ENCODE data around the gene RASSF3. TPM values are rescaled to one million over a fixed set of nuclear protein-coding genes. Genes with fewer than 3 reads are reported as not detected.

Gene RASSF3
- total and polyA plus RNA-seq, 2 experiments from 2014 or later, result 20.6 to 39.6 TPM

DNA sequence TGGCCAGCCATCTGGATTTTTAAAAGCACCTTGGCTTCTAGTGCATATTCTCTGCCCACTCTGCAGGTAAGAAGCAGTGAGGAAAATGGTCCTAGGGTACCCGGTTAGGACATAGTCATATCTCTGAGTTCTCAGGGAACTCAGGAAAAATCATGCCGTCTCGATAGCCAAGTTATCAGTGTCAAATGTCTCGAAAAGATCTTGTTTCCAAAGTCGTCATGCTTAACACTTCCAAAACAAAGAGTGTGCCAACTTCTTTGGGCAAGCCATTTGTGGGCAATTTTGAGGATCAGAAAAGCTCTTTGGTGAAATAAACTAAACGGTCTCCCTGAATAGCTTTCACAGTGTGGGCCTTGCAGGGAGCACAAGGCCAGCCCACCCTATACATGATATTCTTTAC lies 39.2 kb downstream of the RASSF3 start:
- H3K4me3 ChIP-seq, result no peak overlapping the region
- no peaks in the 10 kb centered on the region for H3K27me3 ChIP-seq (ENCODE audit: insufficient read depth)
- peaks cover 96% of the 10 kb centered on the region for H3K79me2 ChIP-seq (replicated peaks; ENCODE audit: insufficient read depth)
- H4K20me1 ChIP-seq (replicated peaks; ENCODE audit: insufficient read depth), result peaks cover 16% of the 10 kb centered on the region
- H3K9me2 ChIP-seq (ENCODE audit: insufficient read depth), result no peaks in the 10 kb centered on the region
- no peak for DNase-seq (ENCODE audit: low spot score)
- TF ChIP-seq CREB1 (CRISPR knock-in tag; IDR thresholded peaks at IDR 0.05; ENCODE audit: low read depth) (no peak), STAT1 (IDR thresholded peaks at IDR 0.05; ENCODE audit: unreplicated experiment) (no peak), EZH2 (IDR thresholded peaks at IDR 0.05; ENCODE audit: low read depth, unreplicated experiment) (no peak), ZNF331 (CRISPR knock-in tag; IDR thresholded peaks at IDR 0.05; ENCODE audit: low read depth) (no peak), EZH2phosphoT487 (IDR thresholded peaks at IDR 0.05; ENCODE audit: unreplicated experiment) (no peak), NANOG (IDR thresholded peaks at IDR 0.05; ENCODE audit: borderline replicate concordance) (no peak), POLR2AphosphoS5 (IDR thresholded peaks at IDR 0.05; ENCODE audit: low read depth) (no peak), JUNB (IDR thresholded peaks at IDR 0.05; ENCODE audit: unreplicated experiment) (no peak), ZNF114 (CRISPR knock-in tag; IDR thresholded peaks at IDR 0.05) (no peak)
- TF ChIP-seq, protein P1, sequence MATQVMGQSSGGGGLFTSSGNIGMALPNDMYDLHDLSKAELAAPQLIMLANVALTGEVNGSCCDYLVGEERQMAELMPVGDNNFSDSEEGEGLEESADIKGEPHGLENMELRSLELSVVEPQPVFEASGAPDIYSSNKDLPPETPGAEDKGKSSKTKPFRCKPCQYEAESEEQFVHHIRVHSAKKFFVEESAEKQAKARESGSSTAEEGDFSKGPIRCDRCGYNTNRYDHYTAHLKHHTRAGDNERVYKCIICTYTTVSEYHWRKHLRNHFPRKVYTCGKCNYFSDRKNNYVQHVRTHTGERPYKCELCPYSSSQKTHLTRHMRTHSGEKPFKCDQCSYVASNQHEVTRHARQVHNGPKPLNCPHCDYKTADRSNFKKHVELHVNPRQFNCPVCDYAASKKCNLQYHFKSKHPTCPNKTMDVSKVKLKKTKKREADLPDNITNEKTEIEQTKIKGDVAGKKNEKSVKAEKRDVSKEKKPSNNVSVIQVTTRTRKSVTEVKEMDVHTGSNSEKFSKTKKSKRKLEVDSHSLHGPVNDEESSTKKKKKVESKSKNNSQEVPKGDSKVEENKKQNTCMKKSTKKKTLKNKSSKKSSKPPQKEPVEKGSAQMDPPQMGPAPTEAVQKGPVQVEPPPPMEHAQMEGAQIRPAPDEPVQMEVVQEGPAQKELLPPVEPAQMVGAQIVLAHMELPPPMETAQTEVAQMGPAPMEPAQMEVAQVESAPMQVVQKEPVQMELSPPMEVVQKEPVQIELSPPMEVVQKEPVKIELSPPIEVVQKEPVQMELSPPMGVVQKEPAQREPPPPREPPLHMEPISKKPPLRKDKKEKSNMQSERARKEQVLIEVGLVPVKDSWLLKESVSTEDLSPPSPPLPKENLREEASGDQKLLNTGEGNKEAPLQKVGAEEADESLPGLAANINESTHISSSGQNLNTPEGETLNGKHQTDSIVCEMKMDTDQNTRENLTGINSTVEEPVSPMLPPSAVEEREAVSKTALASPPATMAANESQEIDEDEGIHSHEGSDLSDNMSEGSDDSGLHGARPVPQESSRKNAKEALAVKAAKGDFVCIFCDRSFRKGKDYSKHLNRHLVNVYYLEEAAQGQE (IDR thresholded peaks at IDR 0.05; ENCODE audit: unreplicated experiment), result no peak
- TF ChIP-seq, protein P2, sequence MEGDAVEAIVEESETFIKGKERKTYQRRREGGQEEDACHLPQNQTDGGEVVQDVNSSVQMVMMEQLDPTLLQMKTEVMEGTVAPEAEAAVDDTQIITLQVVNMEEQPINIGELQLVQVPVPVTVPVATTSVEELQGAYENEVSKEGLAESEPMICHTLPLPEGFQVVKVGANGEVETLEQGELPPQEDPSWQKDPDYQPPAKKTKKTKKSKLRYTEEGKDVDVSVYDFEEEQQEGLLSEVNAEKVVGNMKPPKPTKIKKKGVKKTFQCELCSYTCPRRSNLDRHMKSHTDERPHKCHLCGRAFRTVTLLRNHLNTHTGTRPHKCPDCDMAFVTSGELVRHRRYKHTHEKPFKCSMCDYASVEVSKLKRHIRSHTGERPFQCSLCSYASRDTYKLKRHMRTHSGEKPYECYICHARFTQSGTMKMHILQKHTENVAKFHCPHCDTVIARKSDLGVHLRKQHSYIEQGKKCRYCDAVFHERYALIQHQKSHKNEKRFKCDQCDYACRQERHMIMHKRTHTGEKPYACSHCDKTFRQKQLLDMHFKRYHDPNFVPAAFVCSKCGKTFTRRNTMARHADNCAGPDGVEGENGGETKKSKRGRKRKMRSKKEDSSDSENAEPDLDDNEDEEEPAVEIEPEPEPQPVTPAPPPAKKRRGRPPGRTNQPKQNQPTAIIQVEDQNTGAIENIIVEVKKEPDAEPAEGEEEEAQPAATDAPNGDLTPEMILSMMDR (conservative IDR thresholded peaks at IDR 0.05; ENCODE audit: low read depth in 2 of 2), result no peak
- TF ChIP-seq, protein P3, sequence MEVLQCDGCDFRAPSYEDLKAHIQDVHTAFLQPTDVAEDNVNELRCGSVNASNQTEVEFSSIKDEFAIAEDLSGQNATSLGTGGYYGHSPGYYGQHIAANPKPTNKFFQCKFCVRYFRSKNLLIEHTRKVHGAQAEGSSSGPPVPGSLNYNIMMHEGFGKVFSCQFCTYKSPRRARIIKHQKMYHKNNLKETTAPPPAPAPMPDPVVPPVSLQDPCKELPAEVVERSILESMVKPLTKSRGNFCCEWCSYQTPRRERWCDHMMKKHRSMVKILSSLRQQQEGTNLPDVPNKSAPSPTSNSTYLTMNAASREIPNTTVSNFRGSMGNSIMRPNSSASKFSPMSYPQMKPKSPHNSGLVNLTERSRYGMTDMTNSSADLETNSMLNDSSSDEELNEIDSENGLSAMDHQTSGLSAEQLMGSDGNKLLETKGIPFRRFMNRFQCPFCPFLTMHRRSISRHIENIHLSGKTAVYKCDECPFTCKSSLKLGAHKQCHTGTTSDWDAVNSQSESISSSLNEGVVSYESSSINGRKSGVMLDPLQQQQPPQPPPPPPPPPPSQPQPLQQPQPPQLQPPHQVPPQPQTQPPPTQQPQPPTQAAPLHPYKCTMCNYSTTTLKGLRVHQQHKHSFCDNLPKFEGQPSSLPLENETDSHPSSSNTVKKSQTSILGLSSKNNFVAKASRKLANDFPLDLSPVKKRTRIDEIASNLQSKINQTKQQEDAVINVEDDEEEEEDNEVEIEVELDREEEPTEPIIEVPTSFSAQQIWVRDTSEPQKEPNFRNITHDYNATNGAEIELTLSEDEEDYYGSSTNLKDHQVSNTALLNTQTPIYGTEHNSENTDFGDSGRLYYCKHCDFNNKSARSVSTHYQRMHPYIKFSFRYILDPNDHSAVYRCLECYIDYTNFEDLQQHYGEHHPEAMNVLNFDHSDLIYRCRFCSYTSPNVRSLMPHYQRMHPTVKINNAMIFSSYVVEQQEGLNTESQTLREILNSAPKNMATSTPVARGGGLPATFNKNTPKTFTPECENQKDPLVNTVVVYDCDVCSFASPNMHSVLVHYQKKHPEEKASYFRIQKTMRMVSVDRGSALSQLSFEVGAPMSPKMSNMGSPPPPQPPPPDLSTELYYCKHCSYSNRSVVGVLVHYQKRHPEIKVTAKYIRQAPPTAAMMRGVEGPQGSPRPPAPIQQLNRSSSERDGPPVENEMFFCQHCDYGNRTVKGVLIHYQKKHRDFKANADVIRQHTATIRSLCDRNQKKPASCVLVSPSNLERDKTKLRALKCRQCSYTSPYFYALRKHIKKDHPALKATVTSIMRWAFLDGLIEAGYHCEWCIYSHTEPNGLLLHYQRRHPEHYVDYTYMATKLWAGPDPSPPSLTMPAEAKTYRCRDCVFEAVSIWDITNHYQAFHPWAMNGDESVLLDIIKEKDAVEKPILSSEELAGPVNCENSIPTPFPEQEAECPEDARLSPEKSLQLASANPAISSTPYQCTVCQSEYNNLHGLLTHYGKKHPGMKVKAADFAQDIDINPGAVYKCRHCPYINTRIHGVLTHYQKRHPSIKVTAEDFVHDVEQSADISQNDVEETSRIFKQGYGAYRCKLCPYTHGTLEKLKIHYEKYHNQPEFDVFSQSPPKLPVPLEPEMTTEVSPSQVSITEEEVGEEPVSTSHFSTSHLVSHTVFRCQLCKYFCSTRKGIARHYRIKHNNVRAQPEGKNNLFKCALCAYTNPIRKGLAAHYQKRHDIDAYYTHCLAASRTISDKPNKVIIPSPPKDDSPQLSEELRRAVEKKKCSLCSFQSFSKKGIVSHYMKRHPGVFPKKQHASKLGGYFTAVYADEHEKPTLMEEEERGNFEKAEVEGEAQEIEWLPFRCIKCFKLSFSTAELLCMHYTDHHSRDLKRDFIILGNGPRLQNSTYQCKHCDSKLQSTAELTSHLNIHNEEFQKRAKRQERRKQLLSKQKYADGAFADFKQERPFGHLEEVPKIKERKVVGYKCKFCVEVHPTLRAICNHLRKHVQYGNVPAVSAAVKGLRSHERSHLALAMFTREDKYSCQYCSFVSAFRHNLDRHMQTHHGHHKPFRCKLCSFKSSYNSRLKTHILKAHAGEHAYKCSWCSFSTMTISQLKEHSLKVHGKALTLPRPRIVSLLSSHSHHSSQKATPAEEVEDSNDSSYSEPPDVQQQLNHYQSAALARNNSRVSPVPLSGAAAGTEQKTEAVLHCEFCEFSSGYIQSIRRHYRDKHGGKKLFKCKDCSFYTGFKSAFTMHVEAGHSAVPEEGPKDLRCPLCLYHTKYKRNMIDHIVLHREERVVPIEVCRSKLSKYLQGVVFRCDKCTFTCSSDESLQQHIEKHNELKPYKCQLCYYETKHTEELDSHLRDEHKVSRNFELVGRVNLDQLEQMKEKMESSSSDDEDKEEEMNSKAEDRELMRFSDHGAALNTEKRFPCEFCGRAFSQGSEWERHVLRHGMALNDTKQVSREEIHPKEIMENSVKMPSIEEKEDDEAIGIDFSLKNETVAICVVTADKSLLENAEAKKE (CRISPR knock-in tag; IDR thresholded peaks at IDR 0.05), result no peak
- TF ChIP-seq, protein P4, sequence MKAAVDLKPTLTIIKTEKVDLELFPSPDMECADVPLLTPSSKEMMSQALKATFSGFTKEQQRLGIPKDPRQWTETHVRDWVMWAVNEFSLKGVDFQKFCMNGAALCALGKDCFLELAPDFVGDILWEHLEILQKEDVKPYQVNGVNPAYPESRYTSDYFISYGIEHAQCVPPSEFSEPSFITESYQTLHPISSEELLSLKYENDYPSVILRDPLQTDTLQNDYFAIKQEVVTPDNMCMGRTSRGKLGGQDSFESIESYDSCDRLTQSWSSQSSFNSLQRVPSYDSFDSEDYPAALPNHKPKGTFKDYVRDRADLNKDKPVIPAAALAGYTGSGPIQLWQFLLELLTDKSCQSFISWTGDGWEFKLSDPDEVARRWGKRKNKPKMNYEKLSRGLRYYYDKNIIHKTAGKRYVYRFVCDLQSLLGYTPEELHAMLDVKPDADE (IDR thresholded peaks at IDR 0.05), result no peak
- H3K4me2 ChIP-seq, result no peak overlapping the region
- ATAC-seq, result no peak
- no peak overlapping the region for H2AFZ ChIP-seq
- no peaks in the 10 kb centered on the region for H3K9me3 Mint-ChIP-seq
- H3K27ac Mint-ChIP-seq, result peak overlapping the region; percentile 81
- H3K36me3 ChIP-seq (ENCODE audit: insufficient read depth), result no peaks in the 10 kb centered on the region
- peaks cover 4% of the 10 kb centered on the region for H3K27me3 Mint-ChIP-seq (ENCODE audit: insufficient read depth, low read depth, poor library complexity)
- no peaks in the 10 kb centered on the region for H3K36me3 Mint-ChIP-seq (ENCODE audit: low read depth)
- peak overlapping the region; percentile 47; the same call in 1 of the 2 replicates for H3K27ac ChIP-seq (ENCODE audit: low read depth)
- H3K4me3 Mint-ChIP-seq, result no peak overlapping the region
- H3F3A ChIP-seq (replicated peaks; ENCODE audit: low read depth), result no peaks in the 10 kb centered on the region
- H3K4me1 Mint-ChIP-seq, result peaks cover 18% of the 10 kb centered on the region
- peaks cover 28% of the 10 kb centered on the region for H3K4me1 ChIP-seq (ENCODE audit: insufficient read depth)
